ENCODE data around the gene ESRRA.

DNA sequence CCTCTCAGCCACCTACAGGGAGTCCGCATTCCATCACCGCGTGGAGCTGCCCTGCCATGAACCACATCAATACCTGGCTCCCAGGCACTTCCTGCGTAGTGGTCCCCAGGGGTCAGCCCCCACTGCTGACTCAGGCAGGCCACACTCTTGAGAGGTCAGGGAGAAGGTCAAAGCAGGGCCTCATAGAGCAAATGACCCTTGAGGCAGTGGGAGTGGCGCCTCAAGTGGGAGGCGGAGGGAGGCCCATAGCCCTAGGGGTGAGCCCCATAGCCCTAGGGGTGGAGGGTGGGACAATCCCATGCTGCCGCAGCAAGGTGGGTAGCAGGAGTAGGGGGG is 17.6 kb downstream of the ESRRA start:
- TF ChIP-seq, protein P1, sequence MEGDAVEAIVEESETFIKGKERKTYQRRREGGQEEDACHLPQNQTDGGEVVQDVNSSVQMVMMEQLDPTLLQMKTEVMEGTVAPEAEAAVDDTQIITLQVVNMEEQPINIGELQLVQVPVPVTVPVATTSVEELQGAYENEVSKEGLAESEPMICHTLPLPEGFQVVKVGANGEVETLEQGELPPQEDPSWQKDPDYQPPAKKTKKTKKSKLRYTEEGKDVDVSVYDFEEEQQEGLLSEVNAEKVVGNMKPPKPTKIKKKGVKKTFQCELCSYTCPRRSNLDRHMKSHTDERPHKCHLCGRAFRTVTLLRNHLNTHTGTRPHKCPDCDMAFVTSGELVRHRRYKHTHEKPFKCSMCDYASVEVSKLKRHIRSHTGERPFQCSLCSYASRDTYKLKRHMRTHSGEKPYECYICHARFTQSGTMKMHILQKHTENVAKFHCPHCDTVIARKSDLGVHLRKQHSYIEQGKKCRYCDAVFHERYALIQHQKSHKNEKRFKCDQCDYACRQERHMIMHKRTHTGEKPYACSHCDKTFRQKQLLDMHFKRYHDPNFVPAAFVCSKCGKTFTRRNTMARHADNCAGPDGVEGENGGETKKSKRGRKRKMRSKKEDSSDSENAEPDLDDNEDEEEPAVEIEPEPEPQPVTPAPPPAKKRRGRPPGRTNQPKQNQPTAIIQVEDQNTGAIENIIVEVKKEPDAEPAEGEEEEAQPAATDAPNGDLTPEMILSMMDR (IDR thresholded peaks at IDR 0.05; ENCODE audit: poor library complexity, severe bottlenecking), result no peak
- TF ChIP-seq POLR2AphosphoS5 (IDR thresholded peaks at IDR 0.05) (no peak), EP300 (conservative IDR thresholded peaks at IDR 0.05; ENCODE audit: poor library complexity, severe bottlenecking) (no peak), EZH2 (IDR thresholded peaks at IDR 0.05; ENCODE audit: borderline replicate concordance, insufficient read depth, low read length, poor library complexity, severe bottlenecking) (no peak), SMC3 (conservative IDR thresholded peaks at IDR 0.05; ENCODE audit: poor library complexity) (no peak)
